Measurements from ENCODE around the gene CTNNBL1. TPM values are rescaled to one million over a fixed set of nuclear protein-coding genes. Genes with fewer than 3 reads are reported as not detected.

CTNNBL1 gene
- total RNA-seq, 2 donors from 2014 or later: 68.6 to 68.7 TPM

- Mint-ChIP-seq H3K4me1 (peaks cover 13% of the 10 kb centered on the region), H3K27me3 (ENCODE audit: insufficient read depth) (no peaks in the 10 kb centered on the region), H3K9me3 (peaks cover 9% of the 10 kb centered on the region), H3K27ac (no peak overlapping the region), H3K36me3 (ENCODE audit: low read depth) (no peaks in the 10 kb centered on the region), H3K4me3 (no peak overlapping the region)
- Histone ChIP-seq H3K4me3 (ENCODE audit: low read length) (no peak overlapping the region), H3K9me3 (ENCODE audit: control insufficient read depth, low read length) (no peaks in the 10 kb centered on the region), H3K27ac (ENCODE audit: low read depth, low read length) (no peak overlapping the region), H3K36me3 (ENCODE audit: control insufficient read depth, insufficient read depth, low read length) (no peaks in the 10 kb centered on the region), H3K27me3 (ENCODE audit: control insufficient read depth, insufficient read depth, low read length, poor library complexity, severe bottlenecking) (no peaks in the 10 kb centered on the region), H3K9ac (ENCODE audit: extremely low read depth, low read length, poor library complexity, severe bottlenecking) (no peak overlapping the region), H3K4me1 (ENCODE audit: control insufficient read depth, insufficient read depth, low read length) (peaks cover 7% of the 10 kb centered on the region)
- 50 to 55% methylated on average over 2 of the region's 2 CpGs for WGBS, 2 experiments (ENCODE audit: insufficient coverage in 1 of 2, insufficient read length in 1 of 2)
- TF ChIP-seq CTCF (conservative IDR thresholded peaks at IDR 0.05): no peak
- DNase-seq: peak; percentile 70
Measured at GRCh38 chr20:37669062-37669772, 24.6 kb upstream of the CTNNBL1 start.

- no peaks in the 10 kb centered on the region for H3K27me3 Mint-ChIP-seq (ENCODE audit: insufficient read depth)
- DNase-seq: no peak
- Histone ChIP-seq H3K9me3 (ENCODE audit: control insufficient read depth, low read length) (no peaks in the 10 kb centered on the region), H3K4me3 (ENCODE audit: low read length) (no peak overlapping the region), H3K9ac (ENCODE audit: extremely low read depth, low read length, poor library complexity, severe bottlenecking) (no peak overlapping the region), H3K4me1 (ENCODE audit: control insufficient read depth, insufficient read depth, low read length) (peaks cover 7% of the 10 kb centered on the region), H3K27me3 (ENCODE audit: control insufficient read depth, insufficient read depth, low read length, poor library complexity, severe bottlenecking) (no peaks in the 10 kb centered on the region), H3K36me3 (ENCODE audit: control insufficient read depth, insufficient read depth, low read length) (no peaks in the 10 kb centered on the region), H3K27ac (ENCODE audit: low read depth, low read length) (no peak overlapping the region)
- peaks cover 15% of the 10 kb centered on the region for H3K4me1 Mint-ChIP-seq
- no peaks in the 10 kb centered on the region for H3K36me3 Mint-ChIP-seq (ENCODE audit: low read depth)
- H3K27ac Mint-ChIP-seq: no peak overlapping the region
- WGBS, 2 experiments (ENCODE audit: insufficient coverage in 1 of 2, insufficient read length in 1 of 2): 85 to 93% methylated on average over 12 of the region's 12 CpGs
- no peak overlapping the region for H3K4me3 Mint-ChIP-seq
- H3K9me3 Mint-ChIP-seq: peaks cover 4% of the 10 kb centered on the region
- no peak for TF ChIP-seq CTCF (conservative IDR thresholded peaks at IDR 0.05)
Measured at GRCh38 chr20:37669773-37670236, 24.0 kb upstream of the CTNNBL1 start.

- H3K4me1 ChIP-seq (ENCODE audit: control insufficient read depth, insufficient read depth, low read length): peaks cover 7% of the 10 kb centered on the region
- Mint-ChIP-seq H3K27me3 (ENCODE audit: insufficient read depth) (no peaks in the 10 kb centered on the region), H3K4me1 (peaks cover 16% of the 10 kb centered on the region), H3K4me3 (no peak overlapping the region), H3K27ac (no peak overlapping the region), H3K9me3 (peaks cover 2% of the 10 kb centered on the region), H3K36me3 (ENCODE audit: low read depth) (no peaks in the 10 kb centered on the region)
- no peaks in the 10 kb centered on the region for H3K27me3 ChIP-seq (ENCODE audit: control insufficient read depth, insufficient read depth, low read length, poor library complexity, severe bottlenecking)
- H3K36me3 ChIP-seq (ENCODE audit: control insufficient read depth, insufficient read depth, low read length): no peaks in the 10 kb centered on the region
- no peak for TF ChIP-seq CTCF (conservative IDR thresholded peaks at IDR 0.05)
- H3K9me3 ChIP-seq (ENCODE audit: control insufficient read depth, low read length): no peaks in the 10 kb centered on the region
- H3K9ac ChIP-seq (ENCODE audit: extremely low read depth, low read length, poor library complexity, severe bottlenecking): no peak overlapping the region
- WGBS, 2 experiments (ENCODE audit: insufficient coverage in 1 of 2, insufficient read length in 1 of 2): 79 to 81% methylated on average over 9 to 18 of the region's 18 CpGs
- no peak overlapping the region for H3K4me3 ChIP-seq (ENCODE audit: low read length)
- no peak for DNase-seq
- H3K27ac ChIP-seq (ENCODE audit: low read depth, low read length): no peak overlapping the region
Measured at GRCh38 chr20:37670351-37670791, 23.5 kb upstream of the CTNNBL1 start.

All from endodermal cell (in vitro differentiated cells).